Neural cell (in vitro differentiated cells): ENCODE data around the gene FREM2. TPM values are rescaled to one million over a fixed set of nuclear protein-coding genes. Genes with fewer than 3 reads are reported as not detected.

Source experiments
- H2AFZ ChIP-seq: fragments of 200-600, 300-800 bp; sonication (generic), shearing (Covaris generic); 2 replicates; pipeline ENCODE4 v1.6.0; 2014; ENCODE audit warnings: low read depth, mild to moderate bottlenecking, antibody characterized with exemption, low read length, moderate library complexity
- H3F3A ChIP-seq: fragments of 200-600 bp; shearing (Covaris generic); 2 replicates; pipeline ENCODE4 v1.6.1; 2016; ENCODE audit warnings: mild to moderate bottlenecking, moderate library complexity, mixed read lengths, antibody characterized with exemption, low read length; ENCODE audit not compliant: insufficient read depth, poor library complexity, severe bottlenecking
- H3K27ac ChIP-seq: fragments of 200-600, 300-800 bp; sonication (generic), shearing (Covaris generic); 2 replicates; pipeline ENCODE4 v1.5.1; 2014; ENCODE audit warnings: mild to moderate bottlenecking, low read length, moderate library complexity
- H3K27me3 ChIP-seq: fragments of 300-800, 200-600 bp; sonication (generic), shearing (Covaris generic); 2 replicates; pipeline ENCODE4 v1.6.0; 2014; ENCODE audit warnings: mild to moderate bottlenecking, low read depth, low read length, moderate library complexity; ENCODE audit not compliant: insufficient read depth
- H3K36me3 ChIP-seq: fragments of 300-800, 200-600 bp; sonication (generic), shearing (Covaris generic); 2 replicates; pipeline ENCODE4 v1.5.1; 2014; ENCODE audit warnings: mild to moderate bottlenecking, antibody characterized with exemption, low read length, moderate library complexity; ENCODE audit not compliant: insufficient read depth
- H3K4me2 ChIP-seq: fragments of 300-800, 200-600 bp; sonication (generic), shearing (Covaris generic); 2 replicates; pipeline ENCODE4 v1.6.0; 2014; ENCODE audit warnings: mild to moderate bottlenecking, low read length
- H3K4me3 ChIP-seq: fragments of 300-800, 200-600 bp; sonication (generic), shearing (Covaris generic); 2 replicates; pipeline ENCODE4 v1.5.1; 2014; ENCODE audit warnings: mild to moderate bottlenecking, low read length, moderate library complexity
- H3K79me2 ChIP-seq: fragments of 200-600 bp; shearing (Covaris generic); replicated peaks from 2 replicates; pipeline ENCODE4 v1.6.0; 2014; ENCODE audit warnings: mild to moderate bottlenecking, low read length, moderate library complexity; ENCODE audit not compliant: insufficient read depth
- H3K9ac ChIP-seq: fragments of 300-800, 200-600 bp; sonication (generic), shearing (Covaris generic); 2 replicates; pipeline ENCODE4 v1.6.1; 2016; ENCODE audit warnings: mild to moderate bottlenecking, low read length, mixed read lengths
- H3K9me2 ChIP-seq: fragments of 200-600 bp; shearing (Covaris generic); 2 replicates; pipeline ENCODE4 v1.6.1; 2016; ENCODE audit warnings: mild to moderate bottlenecking, low read length, mixed read lengths; ENCODE audit not compliant: insufficient read depth
- H3K9me3 ChIP-seq: fragments of 200-600, 300-800 bp; sonication (generic), shearing (Covaris generic); 2 replicates; pipeline ENCODE4 v1.6.1; 2016; ENCODE audit warnings: mild to moderate bottlenecking, mixed run types, low read length, moderate library complexity, mixed read lengths
- H4K20me1 ChIP-seq: fragments of 200-600 bp; shearing (Covaris generic); 2 replicates; pipeline ENCODE4 v1.6.1; 2016; ENCODE audit warnings: mild to moderate bottlenecking, mixed run types; ENCODE audit not compliant: insufficient read depth
- EP300 ChIP-seq: fragments of 450-650 bp; conservative IDR thresholded peaks from 2 replicates; pipeline ENCODE4 v1.6.1; 2014; ENCODE audit warnings: antibody characterized with exemption, mild to moderate bottlenecking, moderate library complexity; ENCODE audit not compliant: poor library complexity, severe bottlenecking
- EZH2 ChIP-seq: fragments of 200-600, 300-800 bp; shearing (Covaris generic), sonication (generic); IDR thresholded peaks from 2 replicates; pipeline ENCODE4 v1.6.1; 2014; ENCODE audit warnings: antibody characterized with exemption, low read length, borderline replicate concordance, mild to moderate bottlenecking; ENCODE audit not compliant: insufficient read depth, poor library complexity, severe bottlenecking
- MXI1 ChIP-seq: fragments of 450-650 bp; conservative IDR thresholded peaks from 2 replicates; pipeline ENCODE4 v1.6.1; 2014; ENCODE audit warnings: antibody characterized with exemption, mild to moderate bottlenecking; ENCODE audit not compliant: poor library complexity, severe bottlenecking
- POLR2AphosphoS5 ChIP-seq: IDR thresholded peaks from 2 replicates; pipeline ENCODE4 v1.6.1; 2012
- RAD21 ChIP-seq: fragments of 450-650 bp; conservative IDR thresholded peaks from 2 replicates; pipeline ENCODE4 v1.6.1; 2014; ENCODE audit warnings: antibody characterized with exemption, mild to moderate bottlenecking, moderate library complexity
- SMC3 ChIP-seq: fragments of 450-650 bp; conservative IDR thresholded peaks from 2 replicates; pipeline ENCODE4 v1.6.1; 2014; ENCODE audit warnings: antibody characterized with exemption, mild to moderate bottlenecking, moderate library complexity; ENCODE audit not compliant: poor library complexity
- TAF1 ChIP-seq: IDR thresholded peaks from 2 replicates; pipeline ENCODE4 v1.6.1; 2012; ENCODE audit warnings: low read depth
- polyA plus RNA-seq: library from polyadenylated mRNA; depleted of rRNA; stranded (reverse); fragments of >200 nt; gene quantifications from 2 replicates; pipeline ENCODE4 v1.2.3, GENCODE V29; 2014
- TF ChIP-seq, protein P1 (sequence below): fragments of 450-650 bp; IDR thresholded peaks from 2 replicates; pipeline ENCODE4 v1.5.1; 2014; ENCODE audit warnings: antibody characterized with exemption, mild to moderate bottlenecking, moderate library complexity; ENCODE audit not compliant: poor library complexity, severe bottlenecking
- TF ChIP-seq, protein P2 (sequence below): IDR thresholded peaks from 2 replicates; pipeline ENCODE4 v1.6.1; 2012; ENCODE audit warnings: borderline replicate concordance

The FREM2 gene
- polyA plus RNA-seq, 1 donor from 2014 or later: 0.19 TPM

DNA sequence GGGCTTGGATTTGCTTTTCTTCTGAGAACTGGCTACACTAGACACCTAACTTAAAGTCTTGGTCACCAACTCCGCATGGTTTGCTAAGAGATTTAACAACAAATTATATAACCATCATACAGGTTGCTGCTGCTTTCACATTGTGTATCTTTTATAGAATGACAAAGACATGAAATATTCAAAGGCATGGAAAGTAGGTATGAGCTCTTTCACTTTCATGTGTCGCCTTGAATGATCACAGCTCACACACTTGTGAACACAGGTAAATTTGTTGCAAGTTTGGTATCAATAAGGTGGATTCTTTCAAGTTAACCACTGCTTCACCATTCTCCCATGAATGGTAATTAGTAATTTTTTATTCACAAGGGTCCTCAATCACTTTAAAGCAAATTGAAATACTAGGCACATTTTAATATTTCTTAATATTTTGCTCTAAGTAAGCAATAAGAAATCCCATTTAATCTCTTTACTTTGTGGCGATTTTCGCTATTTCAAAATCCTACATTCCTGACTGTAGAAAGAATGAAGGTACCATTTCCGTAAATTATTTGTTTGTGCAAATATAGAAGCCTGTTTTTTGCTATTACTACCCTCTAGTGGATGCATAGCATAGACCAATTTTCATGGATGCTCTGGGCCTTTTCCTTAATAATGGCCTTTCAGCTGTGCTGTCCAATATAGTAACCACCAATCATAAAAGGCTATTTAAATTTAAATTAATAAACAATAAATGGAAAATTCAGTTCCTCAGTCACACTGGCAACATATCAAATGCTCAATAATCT, 45.5 kb upstream of the FREM2 start:
- H3K9me3 ChIP-seq: no peaks in the 10 kb centered on the region
- H4K20me1 ChIP-seq: no peaks in the 10 kb centered on the region
- H3K36me3 ChIP-seq: no peaks in the 10 kb centered on the region
- H3K27me3 ChIP-seq: no peaks in the 10 kb centered on the region
- H2AFZ ChIP-seq: no peak overlapping the region
- no peaks in the 10 kb centered on the region for H3K9me2 ChIP-seq
- no peaks in the 10 kb centered on the region for H3F3A ChIP-seq
- no peak overlapping the region for H3K9ac ChIP-seq
- no peaks in the 10 kb centered on the region for H3K79me2 ChIP-seq
- no peak overlapping the region for H3K4me2 ChIP-seq
- H3K4me3 ChIP-seq: no peak overlapping the region
- no peak overlapping the region for H3K27ac ChIP-seq
- no peak for TF ChIP-seq POLR2AphosphoS5
- TF ChIP-seq MXI1: no peak
- TF ChIP-seq, protein P1, sequence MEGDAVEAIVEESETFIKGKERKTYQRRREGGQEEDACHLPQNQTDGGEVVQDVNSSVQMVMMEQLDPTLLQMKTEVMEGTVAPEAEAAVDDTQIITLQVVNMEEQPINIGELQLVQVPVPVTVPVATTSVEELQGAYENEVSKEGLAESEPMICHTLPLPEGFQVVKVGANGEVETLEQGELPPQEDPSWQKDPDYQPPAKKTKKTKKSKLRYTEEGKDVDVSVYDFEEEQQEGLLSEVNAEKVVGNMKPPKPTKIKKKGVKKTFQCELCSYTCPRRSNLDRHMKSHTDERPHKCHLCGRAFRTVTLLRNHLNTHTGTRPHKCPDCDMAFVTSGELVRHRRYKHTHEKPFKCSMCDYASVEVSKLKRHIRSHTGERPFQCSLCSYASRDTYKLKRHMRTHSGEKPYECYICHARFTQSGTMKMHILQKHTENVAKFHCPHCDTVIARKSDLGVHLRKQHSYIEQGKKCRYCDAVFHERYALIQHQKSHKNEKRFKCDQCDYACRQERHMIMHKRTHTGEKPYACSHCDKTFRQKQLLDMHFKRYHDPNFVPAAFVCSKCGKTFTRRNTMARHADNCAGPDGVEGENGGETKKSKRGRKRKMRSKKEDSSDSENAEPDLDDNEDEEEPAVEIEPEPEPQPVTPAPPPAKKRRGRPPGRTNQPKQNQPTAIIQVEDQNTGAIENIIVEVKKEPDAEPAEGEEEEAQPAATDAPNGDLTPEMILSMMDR: no peak
- no peak for TF ChIP-seq TAF1
- no peak for TF ChIP-seq SMC3
- TF ChIP-seq EZH2: no peak
- no peak for TF ChIP-seq EP300
- TF ChIP-seq, protein P2, sequence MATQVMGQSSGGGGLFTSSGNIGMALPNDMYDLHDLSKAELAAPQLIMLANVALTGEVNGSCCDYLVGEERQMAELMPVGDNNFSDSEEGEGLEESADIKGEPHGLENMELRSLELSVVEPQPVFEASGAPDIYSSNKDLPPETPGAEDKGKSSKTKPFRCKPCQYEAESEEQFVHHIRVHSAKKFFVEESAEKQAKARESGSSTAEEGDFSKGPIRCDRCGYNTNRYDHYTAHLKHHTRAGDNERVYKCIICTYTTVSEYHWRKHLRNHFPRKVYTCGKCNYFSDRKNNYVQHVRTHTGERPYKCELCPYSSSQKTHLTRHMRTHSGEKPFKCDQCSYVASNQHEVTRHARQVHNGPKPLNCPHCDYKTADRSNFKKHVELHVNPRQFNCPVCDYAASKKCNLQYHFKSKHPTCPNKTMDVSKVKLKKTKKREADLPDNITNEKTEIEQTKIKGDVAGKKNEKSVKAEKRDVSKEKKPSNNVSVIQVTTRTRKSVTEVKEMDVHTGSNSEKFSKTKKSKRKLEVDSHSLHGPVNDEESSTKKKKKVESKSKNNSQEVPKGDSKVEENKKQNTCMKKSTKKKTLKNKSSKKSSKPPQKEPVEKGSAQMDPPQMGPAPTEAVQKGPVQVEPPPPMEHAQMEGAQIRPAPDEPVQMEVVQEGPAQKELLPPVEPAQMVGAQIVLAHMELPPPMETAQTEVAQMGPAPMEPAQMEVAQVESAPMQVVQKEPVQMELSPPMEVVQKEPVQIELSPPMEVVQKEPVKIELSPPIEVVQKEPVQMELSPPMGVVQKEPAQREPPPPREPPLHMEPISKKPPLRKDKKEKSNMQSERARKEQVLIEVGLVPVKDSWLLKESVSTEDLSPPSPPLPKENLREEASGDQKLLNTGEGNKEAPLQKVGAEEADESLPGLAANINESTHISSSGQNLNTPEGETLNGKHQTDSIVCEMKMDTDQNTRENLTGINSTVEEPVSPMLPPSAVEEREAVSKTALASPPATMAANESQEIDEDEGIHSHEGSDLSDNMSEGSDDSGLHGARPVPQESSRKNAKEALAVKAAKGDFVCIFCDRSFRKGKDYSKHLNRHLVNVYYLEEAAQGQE: no peak
- no peak for TF ChIP-seq RAD21

DNA sequence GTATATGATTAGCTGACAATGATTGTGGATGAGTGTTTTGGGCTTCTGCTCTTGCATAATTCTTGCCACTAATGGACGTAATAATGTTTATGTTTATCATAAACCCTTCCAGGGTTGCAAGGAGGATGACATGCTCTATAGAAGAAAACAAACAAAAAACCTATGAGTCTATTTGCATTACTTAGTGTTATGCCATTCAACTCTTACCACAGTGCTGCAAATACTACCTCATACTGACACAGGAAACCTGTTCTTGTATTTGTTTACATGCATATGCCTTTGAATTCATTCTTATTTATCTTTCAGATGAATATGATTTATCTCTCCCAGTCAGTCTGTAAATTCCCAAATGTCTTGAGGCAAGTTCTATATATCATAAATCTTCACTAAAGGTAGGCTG, 39.6 kb upstream of the FREM2 start:
- no peak overlapping the region for H2AFZ ChIP-seq
- H3K79me2 ChIP-seq: no peaks in the 10 kb centered on the region
- no peaks in the 10 kb centered on the region for H4K20me1 ChIP-seq
- H3K9me3 ChIP-seq: no peaks in the 10 kb centered on the region
- no peaks in the 10 kb centered on the region for H3K9me2 ChIP-seq
- no peaks in the 10 kb centered on the region for H3K27me3 ChIP-seq
- H3K36me3 ChIP-seq: no peaks in the 10 kb centered on the region
- no peak overlapping the region for H3K27ac ChIP-seq
- no peak for TF ChIP-seq EP300
- TF ChIP-seq RAD21: no peak
- TF ChIP-seq TAF1: no peak
- TF ChIP-seq, protein P1: no peak
- TF ChIP-seq, protein P2: no peak
- H3K9ac ChIP-seq: no peak overlapping the region
- H3K4me3 ChIP-seq: no peak overlapping the region
- no peak overlapping the region for H3K4me2 ChIP-seq
- no peaks in the 10 kb centered on the region for H3F3A ChIP-seq
